T47D (cell line): Measurements from ENCODE around the gene PACS1.

Source experiments
- DNase-seq, 2 experiments: peaks; one replicate each; pipeline versions ENCODE4 v3.0.0 to v3.0.0-alpha.2; 2011 to 2012; ENCODE audit warnings: low read depth in 1 of 2, low spot score in 1 of 2
- JUND ChIP-seq: IDR thresholded peaks from 2 replicates; pipeline ENCODE4 v1.6.1; 2012; ENCODE audit warnings: low read depth
- in situ Hi-C: cut with HindIII; loops from 2 replicates; pipeline ENCODE4 v1.10.0; 2016; ENCODE audit warnings: low sequenced_read_pairs, low pct_unique_long_range_greater_than_20kb

The PACS1 gene

GRCh38 chr11:66207816-66208215, 137.7 kb downstream of the PACS1 start:
- TF ChIP-seq JUND: no peak
- in situ Hi-C loops: no loop called here
- no peak for DNase-seq

- in situ Hi-C loops: no loop called here
- DNase-seq: no peak
- TF ChIP-seq JUND: no peak
Measured at GRCh38 chr11:66211100-66211499, 141.0 kb downstream of the PACS1 start.

- no peak for TF ChIP-seq JUND
- no peak for DNase-seq
- in situ Hi-C loops: no loop called here
Measured at GRCh38 chr11:66216911-66217310, 146.8 kb downstream of the PACS1 start.

- no peak for DNase-seq
- in situ Hi-C loops: no loop called here
- TF ChIP-seq JUND: no peak
Measured at GRCh38 chr11:66218036-66218435, 148.0 kb downstream of the PACS1 start.

- in situ Hi-C loops: no loop called here
- TF ChIP-seq JUND: no peak
- no peak for DNase-seq
Measured at GRCh38 chr11:66218846-66219620, 149.0 kb downstream of the PACS1 start.

- in situ Hi-C loops: no loop called here
- no peak for DNase-seq
- TF ChIP-seq JUND: no peak
Measured at GRCh38 chr11:66219846-66220565, 149.9 kb downstream of the PACS1 start.

- in situ Hi-C loops: no loop called here
- TF ChIP-seq JUND: no peak
- DNase-seq: no peak
Measured at GRCh38 chr11:66220566-66220935, 150.5 kb downstream of the PACS1 start.

- in situ Hi-C loops: no loop called here
- DNase-seq: no peak
- TF ChIP-seq JUND: no peak
Measured at GRCh38 chr11:66221012-66221411, 150.9 kb downstream of the PACS1 start.

GRCh38 chr11:66221726-66222236, 151.7 kb downstream of the PACS1 start:
- in situ Hi-C loops: no loop called here
- no peak for DNase-seq
- TF ChIP-seq JUND: no peak

- peak; percentile 82 to 96 for DNase-seq
- in situ Hi-C loops: no loop called here
- TF ChIP-seq JUND: no peak
Measured at GRCh38 chr11:66222358-66223149, 152.5 kb downstream of the PACS1 start.

GRCh38 chr11:66224226-66224855, 154.3 kb downstream of the PACS1 start:
- in situ Hi-C loops: no loop called here
- TF ChIP-seq JUND: no peak
- no peak for DNase-seq

- in situ Hi-C loops: no loop called here
- no peak for TF ChIP-seq JUND
- no peak for DNase-seq
Measured at GRCh38 chr11:66225066-66225465, 155.0 kb downstream of the PACS1 start.
